HepG2 (cell line): ENCODE data around the gene INHA. TPM values are rescaled to one million over a fixed set of nuclear protein-coding genes. Genes with fewer than 3 reads are reported as not detected.

Experiments used
- AGO2 ChIP-seq: fragments of 200-400 bp; formaldehyde crosslinking; optimal IDR thresholded peaks from 2 replicates; pipeline ENCODE3; 2017; ENCODE audit warnings: mild to moderate bottlenecking, low read depth, low read length, moderate library complexity
- GATAD2A ChIP-seq: IDR thresholded peaks from 2 replicates; pipeline ENCODE4 v1.6.1; 2016
- MXD4 ChIP-seq: IDR thresholded peaks from 2 replicates; pipeline ENCODE4 v1.6.1; 2016; ENCODE audit warnings: mild to moderate bottlenecking, missing biosample characterization, missing genetic modification reagents
- NR2F1 ChIP-seq, 2 experiments: fragments of 450-650 bp in 1 of 2; formaldehyde crosslinking in 1 of 2; IDR thresholded peaks; 2 replicates each; pipeline versions ENCODE4 v1.5.0 to v1.6.1; 2016 to 2020; ENCODE audit warnings: mild to moderate bottlenecking in 1 of 2, missing compliant biosample characterization in 1 of 2, missing genetic modification reagents in 1 of 2, moderate library complexity in 1 of 2
- PTBP1 ChIP-seq: fragments of 200-400 bp; formaldehyde crosslinking; IDR thresholded peaks from 2 replicates; pipeline ENCODE4 v1.6.1; 2018; ENCODE audit warnings: low read length, low read depth; ENCODE audit not compliant: poor library complexity, severe bottlenecking
- ZFAT ChIP-seq: sonication (generic); formaldehyde crosslinking; conservative IDR thresholded peaks from 2 replicates; pipeline ENCODE4 v1.8.1; 2023; ENCODE audit warnings: missing genetic modification reagents, inconsistent platforms
- ZFP62 ChIP-seq: sonication (generic); formaldehyde crosslinking; IDR thresholded peaks from 2 replicates; pipeline ENCODE4 v1.4.0; 2020; ENCODE audit warnings: missing genetic modification reagents
- ZNF12 ChIP-seq: sonication (generic); formaldehyde crosslinking; IDR thresholded peaks from 2 replicates; pipeline ENCODE4 v1.5.0; 2020; ENCODE audit warnings: missing genetic modification reagents
- ZNF30 ChIP-seq: sonication (generic); formaldehyde crosslinking; IDR thresholded peaks from 2 replicates; pipeline ENCODE4 v1.5.0; 2020; ENCODE audit warnings: mild to moderate bottlenecking, missing genetic modification reagents
- ZNF550 ChIP-seq: sonication (generic); formaldehyde crosslinking; IDR thresholded peaks from 2 replicates; pipeline ENCODE4 v1.4.0; 2020; ENCODE audit warnings: mild to moderate bottlenecking, missing genetic modification reagents, borderline replicate concordance
- ZNF615 ChIP-seq: sonication (generic); formaldehyde crosslinking; IDR thresholded peaks from 2 replicates; pipeline ENCODE4 v1.5.0; 2020; ENCODE audit warnings: mild to moderate bottlenecking, missing genetic modification reagents, borderline replicate concordance
- ZNF83 ChIP-seq: sonication (generic); formaldehyde crosslinking; IDR thresholded peaks from 2 replicates; pipeline ENCODE4 v1.4.0; 2020; ENCODE audit warnings: missing genetic modification reagents, mild to moderate bottlenecking, borderline replicate concordance
- polyA plus RNA-seq, 8 experiments: library from polyadenylated mRNA; depleted of rRNA in 3 of 8; stranded (reverse) in 7 of 8; unstranded in 1 of 8; fragments of >200 nt; fragmentation: Illumina TruSeq in 4 of 8; extraction: Trizol in 4 of 8; gene quantifications; 2 replicates each; pipeline versions ENCODE4 v1.2.1 to v1.2.3, GENCODE V29; 2011 to 2016; ENCODE audit warnings: low read depth in 4 of 8, missing spikeins in 1 of 8, mixed read lengths in 1 of 8; ENCODE audit not compliant: insufficient read depth in 1 of 8
- total RNA-seq, 5 experiments: library from RNA; depleted of rRNA; stranded (reverse); fragments of >200 nt; fragmentation: Illumina TruSeq; extraction: Trizol; gene quantifications; 2 replicates each; pipeline ENCODE4 v1.2.3, GENCODE V29; 2016; ENCODE audit warnings: low read depth in 1 of 5
- TF ChIP-seq, protein P1 (sequence below): sonication (generic); formaldehyde crosslinking; IDR thresholded peaks from 2 replicates; pipeline ENCODE4 v1.8.1; 2022; ENCODE audit warnings: mild to moderate bottlenecking, missing genetic modification reagents
- TF ChIP-seq, protein P2 (sequence below): sonication (generic); formaldehyde crosslinking; IDR thresholded peaks from 2 replicates; pipeline ENCODE4 v1.4.0; 2020; ENCODE audit warnings: missing genetic modification reagents, low read depth, mild to moderate bottlenecking, borderline replicate concordance
- TF ChIP-seq, protein P3 (sequence below): sonication (generic); formaldehyde crosslinking; IDR thresholded peaks from 2 replicates; pipeline ENCODE4 v1.5.1; 2020; ENCODE audit warnings: mild to moderate bottlenecking, missing genetic modification reagents
- TF ChIP-seq, protein P4 (sequence below): sonication (generic); formaldehyde crosslinking; IDR thresholded peaks from 2 replicates; pipeline ENCODE4 v1.5.1; 2020; ENCODE audit warnings: missing genetic modification reagents, mild to moderate bottlenecking, borderline replicate concordance
- TF ChIP-seq, protein P5 (sequence below): sonication (generic); formaldehyde crosslinking; IDR thresholded peaks from 2 replicates; pipeline ENCODE4 v1.8.1; 2023; ENCODE audit warnings: missing genetic modification reagents, inconsistent platforms, borderline replicate concordance
- TF ChIP-seq, protein P6 (sequence below): IDR thresholded peaks from 2 replicates; pipeline ENCODE4 v1.6.1; 2016; ENCODE audit warnings: mild to moderate bottlenecking

The INHA gene
- total and polyA plus RNA-seq, 2 of the 13 experiments (the other 11 are each of a cell fraction or from before 2014, with no cell fraction given): 4.1 to 15.2 TPM

DNA sequence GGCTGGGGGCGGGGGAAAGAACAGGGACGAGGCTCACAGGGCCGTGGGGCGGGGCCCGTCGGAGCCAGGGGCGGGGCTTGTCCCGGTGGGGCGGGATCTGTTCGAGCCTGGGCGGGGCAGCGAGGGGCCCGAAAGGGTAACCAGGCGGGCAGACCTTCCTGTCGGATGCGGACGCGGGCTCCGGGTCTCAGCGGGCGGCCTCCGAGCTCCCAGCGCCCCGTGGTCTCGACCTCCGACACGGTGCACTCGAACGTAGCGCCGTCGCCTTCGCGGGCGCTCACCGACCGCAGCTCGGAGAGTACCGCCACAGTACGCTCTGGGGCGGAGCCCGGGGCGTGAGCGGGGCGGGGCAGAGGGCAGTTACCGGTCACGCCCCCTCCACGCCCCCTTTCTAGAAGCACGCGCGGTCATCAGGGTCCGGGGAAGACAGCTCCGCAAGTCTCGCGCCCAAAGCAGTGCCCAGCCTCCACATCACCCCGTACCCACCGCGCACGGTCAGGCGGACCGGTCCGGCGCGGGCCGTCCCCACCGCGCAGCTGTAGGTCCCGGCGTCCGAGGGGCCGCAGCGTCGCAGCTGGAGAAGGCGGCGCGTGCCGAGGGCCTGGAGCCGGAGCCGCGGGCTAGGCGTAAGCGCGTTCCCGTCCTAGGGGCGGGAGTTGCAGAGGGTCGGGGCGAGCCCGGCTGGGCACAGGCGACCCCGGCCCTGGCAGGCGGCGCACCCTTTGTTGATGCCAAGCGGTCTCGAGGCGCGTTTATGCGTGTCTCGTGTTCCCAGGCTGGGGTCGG is 19.5 kb upstream of the INHA start (continued):
- TF ChIP-seq, protein P1, sequence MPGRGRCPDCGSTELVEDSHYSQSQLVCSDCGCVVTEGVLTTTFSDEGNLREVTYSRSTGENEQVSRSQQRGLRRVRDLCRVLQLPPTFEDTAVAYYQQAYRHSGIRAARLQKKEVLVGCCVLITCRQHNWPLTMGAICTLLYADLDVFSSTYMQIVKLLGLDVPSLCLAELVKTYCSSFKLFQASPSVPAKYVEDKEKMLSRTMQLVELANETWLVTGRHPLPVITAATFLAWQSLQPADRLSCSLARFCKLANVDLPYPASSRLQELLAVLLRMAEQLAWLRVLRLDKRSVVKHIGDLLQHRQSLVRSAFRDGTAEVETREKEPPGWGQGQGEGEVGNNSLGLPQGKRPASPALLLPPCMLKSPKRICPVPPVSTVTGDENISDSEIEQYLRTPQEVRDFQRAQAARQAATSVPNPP: no peak; the same call in 1 of the 2 replicates
- TF ChIP-seq, protein P2, sequence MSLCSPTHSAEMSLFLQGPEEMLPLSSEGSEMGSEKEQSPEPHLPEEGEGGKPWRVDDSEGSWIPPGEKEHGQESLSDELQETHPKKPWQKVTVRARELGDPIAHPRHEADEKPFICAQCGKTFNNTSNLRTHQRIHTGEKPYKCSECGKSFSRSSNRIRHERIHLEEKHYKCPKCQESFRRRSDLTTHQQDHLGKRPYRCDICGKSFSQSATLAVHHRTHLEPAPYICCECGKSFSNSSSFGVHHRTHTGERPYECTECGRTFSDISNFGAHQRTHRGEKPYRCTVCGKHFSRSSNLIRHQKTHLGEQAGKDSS (CRISPR knock-in tag): peak; percentile 43; the same call in 1 of the 2 replicates
- TF ChIP-seq, protein P3, sequence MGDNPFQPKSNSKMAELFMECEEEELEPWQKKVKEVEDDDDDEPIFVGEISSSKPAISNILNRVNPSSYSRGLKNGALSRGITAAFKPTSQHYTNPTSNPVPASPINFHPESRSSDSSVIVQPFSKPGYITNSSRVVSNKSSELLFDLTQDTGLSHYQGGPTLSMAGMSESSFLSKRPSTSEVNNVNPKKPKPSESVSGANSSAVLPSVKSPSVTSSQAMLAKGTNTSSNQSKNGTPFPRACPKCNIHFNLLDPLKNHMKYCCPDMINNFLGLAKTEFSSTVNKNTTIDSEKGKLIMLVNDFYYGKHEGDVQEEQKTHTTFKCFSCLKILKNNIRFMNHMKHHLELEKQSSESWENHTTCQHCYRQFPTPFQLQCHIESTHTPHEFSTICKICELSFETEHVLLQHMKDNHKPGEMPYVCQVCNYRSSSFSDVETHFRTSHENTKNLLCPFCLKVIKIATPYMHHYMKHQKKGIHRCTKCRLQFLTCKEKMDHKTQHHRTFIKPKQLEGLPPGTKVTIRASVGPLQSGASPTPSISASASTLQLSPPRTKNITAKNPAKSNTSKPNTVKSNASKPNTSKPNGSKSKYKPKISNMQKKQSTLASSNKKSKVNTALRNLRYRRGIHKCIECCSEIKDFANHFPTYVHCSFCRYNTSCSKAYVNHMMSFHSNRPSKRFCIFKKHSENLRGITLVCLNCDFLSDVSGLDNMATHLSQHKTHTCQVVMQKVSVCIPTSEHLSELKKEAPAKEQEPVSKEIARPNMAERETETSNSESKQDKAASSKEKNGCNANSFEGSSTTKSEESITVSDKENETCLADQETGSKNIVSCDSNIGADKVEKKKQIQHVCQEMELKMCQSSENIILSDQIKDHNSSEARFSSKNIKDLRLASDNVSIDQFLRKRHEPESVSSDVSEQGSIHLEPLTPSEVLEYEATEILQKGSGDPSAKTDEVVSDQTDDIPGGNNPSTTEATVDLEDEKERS (CRISPR knock-in tag): peak; percentile 18; the same call in 1 of the 2 replicates
- no peak for TF ChIP-seq ZNF615
- 0 out of 2 replicates have a peak, but pooled peaks have one; percentile 20 for TF ChIP-seq ZNF550 (CRISPR knock-in tag)
- TF ChIP-seq ZNF12: peak; percentile 18; the same call in 1 of the 2 replicates
- TF ChIP-seq NR2F1 (CRISPR knock-in tag; IDR thresholded peaks at IDR 0.05): 0 out of 4 replicates have a peak, but pooled peaks of 1 of the 2 experiments have one; percentile 6
- TF ChIP-seq AGO2: peak; percentile 91
- TF ChIP-seq MXD4 (CRISPR knock-in tag): peak; percentile 77
- TF ChIP-seq PTBP1: no peak
- TF ChIP-seq, protein P4, sequence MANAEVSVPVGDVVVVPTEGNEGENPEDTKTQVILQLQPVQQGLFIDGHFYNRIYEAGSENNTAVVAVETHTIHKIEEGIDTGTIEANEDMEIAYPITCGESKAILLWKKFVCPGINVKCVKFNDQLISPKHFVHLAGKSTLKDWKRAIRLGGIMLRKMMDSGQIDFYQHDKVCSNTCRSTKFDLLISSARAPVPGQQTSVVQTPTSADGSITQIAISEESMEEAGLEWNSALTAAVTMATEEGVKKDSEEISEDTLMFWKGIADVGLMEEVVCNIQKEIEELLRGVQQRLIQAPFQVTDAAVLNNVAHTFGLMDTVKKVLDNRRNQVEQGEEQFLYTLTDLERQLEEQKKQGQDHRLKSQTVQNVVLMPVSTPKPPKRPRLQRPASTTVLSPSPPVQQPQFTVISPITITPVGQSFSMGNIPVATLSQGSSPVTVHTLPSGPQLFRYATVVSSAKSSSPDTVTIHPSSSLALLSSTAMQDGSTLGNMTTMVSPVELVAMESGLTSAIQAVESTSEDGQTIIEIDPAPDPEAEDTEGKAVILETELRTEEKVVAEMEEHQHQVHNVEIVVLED: peak; percentile 50; the same call in 1 of the 2 replicates
- TF ChIP-seq, protein P5, sequence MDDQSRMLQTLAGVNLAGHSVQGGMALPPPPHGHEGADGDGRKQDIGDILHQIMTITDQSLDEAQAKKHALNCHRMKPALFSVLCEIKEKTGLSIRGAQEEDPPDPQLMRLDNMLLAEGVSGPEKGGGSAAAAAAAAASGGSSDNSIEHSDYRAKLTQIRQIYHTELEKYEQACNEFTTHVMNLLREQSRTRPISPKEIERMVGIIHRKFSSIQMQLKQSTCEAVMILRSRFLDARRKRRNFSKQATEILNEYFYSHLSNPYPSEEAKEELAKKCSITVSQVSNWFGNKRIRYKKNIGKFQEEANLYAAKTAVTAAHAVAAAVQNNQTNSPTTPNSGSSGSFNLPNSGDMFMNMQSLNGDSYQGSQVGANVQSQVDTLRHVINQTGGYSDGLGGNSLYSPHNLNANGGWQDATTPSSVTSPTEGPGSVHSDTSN (CRISPR knock-in tag): no peak
- TF ChIP-seq ZFAT (CRISPR knock-in tag): no peak
- peak; percentile 81; the same call in 1 of the 2 replicates for TF ChIP-seq ZNF83 (CRISPR knock-in tag)
- no peak for TF ChIP-seq ZNF30 (CRISPR knock-in tag)
- TF ChIP-seq, protein P6, sequence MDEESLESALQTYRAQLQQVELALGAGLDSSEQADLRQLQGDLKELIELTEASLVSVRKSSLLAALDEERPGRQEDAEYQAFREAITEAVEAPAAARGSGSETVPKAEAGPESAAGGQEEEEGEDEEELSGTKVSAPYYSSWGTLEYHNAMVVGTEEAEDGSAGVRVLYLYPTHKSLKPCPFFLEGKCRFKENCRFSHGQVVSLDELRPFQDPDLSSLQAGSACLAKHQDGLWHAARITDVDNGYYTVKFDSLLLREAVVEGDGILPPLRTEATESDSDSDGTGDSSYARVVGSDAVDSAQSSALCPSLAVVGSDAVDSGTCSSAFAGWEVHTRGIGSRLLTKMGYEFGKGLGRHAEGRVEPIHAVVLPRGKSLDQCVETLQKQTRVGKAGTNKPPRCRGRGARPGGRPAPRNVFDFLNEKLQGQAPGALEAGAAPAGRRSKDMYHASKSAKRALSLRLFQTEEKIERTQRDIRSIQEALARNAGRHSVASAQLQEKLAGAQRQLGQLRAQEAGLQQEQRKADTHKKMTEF (CRISPR knock-in tag): peak; percentile 79; the same call in 1 of the 2 replicates
- no peak for TF ChIP-seq ZFP62
- TF ChIP-seq GATAD2A (CRISPR knock-in tag): peak; percentile 11; the same call in 1 of the 2 replicates
